GM12874 (cell line): ENCODE results near the gene NCKIPSD.

Source experiments
- CTCF ChIP-seq: IDR thresholded peaks from 2 replicates; pipeline ENCODE4 v1.5.1; 2011; ENCODE audit warnings: low read depth, mild to moderate bottlenecking, control low read depth, low read length, moderate library complexity; ENCODE audit not compliant: insufficient read depth

NCKIPSD gene

GRCh38 chr3:48709051-48709461, 23.3 kb upstream of the NCKIPSD start:
- TF ChIP-seq CTCF: no peak

GRCh38 chr3:48708481-48708889, 22.8 kb upstream of the NCKIPSD start:
- TF ChIP-seq CTCF: no peak

GRCh38 chr3:48707157-48707556, 21.4 kb upstream of the NCKIPSD start:
- no peak for TF ChIP-seq CTCF

GRCh38 chr3:48702320-48702920, 16.7 kb upstream of the NCKIPSD start:
- no peak for TF ChIP-seq CTCF

- TF ChIP-seq CTCF: no peak
Observed at GRCh38 chr3:48700731-48701405, 15.2 kb upstream of the NCKIPSD start.

- TF ChIP-seq CTCF: no peak
Observed at GRCh38 chr3:48698891-48699290, 13.2 kb upstream of the NCKIPSD start.

GRCh38 chr3:48697952-48698351, 12.2 kb upstream of the NCKIPSD start:
- TF ChIP-seq CTCF: no peak
